Heart left ventricle (tissue), 13 donors: ENCODE data around the gene ZNF440.

ENCODE experiments used
- CTCF ChIP-seq, 12 donors: fragments of 200-600 bp; sonication (generic) in 4 of 12; IDR thresholded peaks; one replicate each; pipeline versions ENCODE4 v1.5.0 to v1.8.0; 2018 to 2022; ENCODE audit warnings: antibody characterized with exemption in 12 of 12, mild to moderate bottlenecking in 5 of 12
- POLR2A ChIP-seq, 2 donors: fragments of 450-650 bp; IDR thresholded peaks; one replicate each; pipeline ENCODE4 v1.6.1; 2017; ENCODE audit warnings: antibody characterized with exemption in 2 of 2, mild to moderate bottlenecking in 2 of 2, moderate library complexity in 2 of 2
- donor health status: ischemic (EF 13 %, LVEDD 7.1; RV severe dilation, severe dysfunction).
- donor health status: DM: no; HTN: yes; CAD: no.
- donor health status: DM: no; HTN: no; CAD: no.
- donor health status: ischemic (EF 25% LVEDD 6.9; RV normal size, moderate dysfunction).
- donor health status: ischemic (EF 25% LVEDD 5.7; RV mildly dilated, moderate dysfunction).
- donor health status: ischemic (EF 35%, LVEDD 5.7; RV mildly dilated, moderate dysfunction).
- donor health status: nonischemic (EF 11% LVEDD 7.7; RV severe dilation, severe dysfunction).
- donor health status: DM: yes; HTN: yes; CAD: no.
- donor health status: PGD.
- donor health status: ischemic (EF 29% LVEDD 5.4; RV normal size, mild dysfunction).
- donor health status: nonischemic (EF 23%, LVEDD 6.1; RV moderate dilation, normal function).

GRCh38 chr19:11806354-11807098, 7.5 kb upstream of the ZNF440 start:
- TF ChIP-seq CTCF (IDR thresholded peaks at IDR 0.05) = no peak
- no peak for TF ChIP-seq POLR2A (IDR thresholded peaks at IDR 0.05)
